Heart right ventricle (tissue), 16 donors: ENCODE data around the gene MAX. TPM values are rescaled to one million over a fixed set of nuclear protein-coding genes. Genes with fewer than 3 reads are reported as not detected.

Experiments
- ATAC-seq, 8 donors: fragments of 200-7000 bp; cut with Tn5 transposase; one replicate each; pipeline ENCODE4 v1.9.1; 2020; ENCODE audit warnings: mild to moderate bottlenecking in 8 of 8, moderate library complexity in 8 of 8, moderate number of reproducible peaks in 1 of 8
- DNase-seq, 2 donors: peaks; one replicate each; pipeline ENCODE4 v3.0.0-alpha.2; 2020
- H3K27ac ChIP-seq, 10 donors: fragments of 200-600 bp; sonication (generic) in 2 of 10; one replicate each; pipeline versions ENCODE4 v1.5.0 to v1.8.0; 2020 to 2022; ENCODE audit warnings: mild to moderate bottlenecking in 3 of 10
- H3K27me3 ChIP-seq, 7 donors: fragments of 200-600 bp; one replicate each; pipeline ENCODE4 v1.8.0; 2021 to 2022; ENCODE audit warnings: mild to moderate bottlenecking in 2 of 7
- H3K36me3 ChIP-seq, 9 donors: fragments of 200-600 bp; sonication (generic) in 1 of 9; one replicate each; pipeline versions ENCODE4 v1.5.0 to v1.8.0; 2020 to 2022; ENCODE audit warnings: mild to moderate bottlenecking in 2 of 9
- H3K4me1 ChIP-seq, 9 donors: fragments of 200-600 bp; sonication (generic) in 1 of 9; one replicate each; pipeline versions ENCODE4 v1.5.0 to v1.8.0; 2020 to 2022; ENCODE audit warnings: mild to moderate bottlenecking in 4 of 9
- H3K4me3 ChIP-seq, 10 donors: fragments of 200-600 bp; sonication (generic) in 2 of 10; one replicate each; pipeline versions ENCODE4 v1.5.0 to v1.8.0; 2020 to 2022; ENCODE audit warnings: mild to moderate bottlenecking in 7 of 10, moderate library complexity in 2 of 10
- H3K9me3 ChIP-seq, 11 donors: fragments of 200-600 bp in 10 of 11; sonication (generic) in 2 of 11; one replicate each; pipeline versions ENCODE4 v1.5.0 to v1.8.0; 2013 to 2022; ENCODE audit warnings: mild to moderate bottlenecking in 2 of 11, control low read depth in 1 of 11, moderate library complexity in 1 of 11
- WGBS, 2 donors: extraction: QIAGEN DNeasy Blood & Tissue Kit; methylation state at CpG; one replicate each; pipeline ENCODE4 v1.1.7; 2013; ENCODE audit warnings: inconsistent platforms in 1 of 2; 5-methylcytosine and 5-hydroxymethylcytosine counted together
- intact Hi-C, 10 donors: fragments of 100-400 bp; cut with DNase I; formaldehyde crosslinking; loops; one replicate each; pipeline versions ENCODE4 v1.11.1 to v1.14.2; 2022
- polyA plus RNA-seq, 2 donors: library from polyadenylated mRNA; stranded (reverse); fragments of 200-250 nt; gene quantifications; one replicate each; pipeline ENCODE4 v1.2.3, GENCODE V29; 2013
- total RNA-seq, 10 donors: library from RNA; stranded (reverse); fragmentation: NEBNext Ultra II Directional in 3 of 10; extraction: Animal tissue kit (Norgen Biotek cat#: 25700) in 3 of 10; gene quantifications; one replicate each; pipeline versions ENCODE4 v1.2.1 to v1.2.4, GENCODE V29; 2021 to 2023
- TF ChIP-seq, protein P1 (sequence below), 9 donors: fragments of 200-600 bp; sonication (generic) in 2 of 9; IDR thresholded peaks; one replicate each; pipeline versions ENCODE4 v1.5.0 to v1.8.0; 2021 to 2022; ENCODE audit warnings: antibody characterized with exemption in 9 of 9, mild to moderate bottlenecking in 5 of 9, moderate library complexity in 1 of 9
- donor health status: Arrhythmogenic right ventricular cardiomyopathy.
- donor health status: ischemic (EF 13 %, LVEDD 7.1; RV severe dilation, severe dysfunction).
- donor health status: healthy with polysubstance abuse.
- donor health status: DM: no; HTN: yes; CAD: no.
- donor health status: DM: no; HTN: no; CAD: no.
- donor health status: ischemic (EF 25% LVEDD 6.9; RV normal size, moderate dysfunction).
- donor health status: ischemic (EF 25% LVEDD 5.7; RV mildly dilated, moderate dysfunction).
- donor health status: healthy.
- donor health status: DM: yes; HTN: yes; CAD: no.
- donor health status: Ischemic cardiomyopathy.
- donor health status: ischemic (EF 35%, LVEDD 5.7; RV mildly dilated, moderate dysfunction).
- donor health status: nonischemic (EF 11% LVEDD 7.7; RV severe dilation, severe dysfunction).
- donor health status: DM: yes; HTN: yes; CAD: no.
- donor health status: PGD.
- donor health status: ischemic (EF 29% LVEDD 5.4; RV normal size, mild dysfunction).
- donor health status: nonischemic (EF 23%, LVEDD 6.1; RV moderate dilation, normal function).

MAX gene
- total and polyA plus RNA-seq, 12 donors = 35.7 to 95.7 (median 69.8) TPM

- no peak for DNase-seq
- peaks cover 0 to 31% (median 0%) of the 10 kb centered on the region in 9 donors for H3K36me3 ChIP-seq
- peak overlapping the region in 9 of 10 donors; percentile 52 to 98 (median 93) for H3K27ac ChIP-seq
- intact Hi-C loops = loop anchor here in 3 of 10 donors (5.0 kb wide), 3 partner anchors 114 to 311 kb away; partner anchors contain the start of genes FNTB (in 2 of the 3), CHURC1 (in 1 of the 3) and FUT8 (in 1 of the 3)
- no peaks in the 10 kb centered on the region for H3K27me3 ChIP-seq
- peak overlapping the region; percentile 51 to 98 (median 93) for H3K4me3 ChIP-seq
- TF ChIP-seq, protein P1, sequence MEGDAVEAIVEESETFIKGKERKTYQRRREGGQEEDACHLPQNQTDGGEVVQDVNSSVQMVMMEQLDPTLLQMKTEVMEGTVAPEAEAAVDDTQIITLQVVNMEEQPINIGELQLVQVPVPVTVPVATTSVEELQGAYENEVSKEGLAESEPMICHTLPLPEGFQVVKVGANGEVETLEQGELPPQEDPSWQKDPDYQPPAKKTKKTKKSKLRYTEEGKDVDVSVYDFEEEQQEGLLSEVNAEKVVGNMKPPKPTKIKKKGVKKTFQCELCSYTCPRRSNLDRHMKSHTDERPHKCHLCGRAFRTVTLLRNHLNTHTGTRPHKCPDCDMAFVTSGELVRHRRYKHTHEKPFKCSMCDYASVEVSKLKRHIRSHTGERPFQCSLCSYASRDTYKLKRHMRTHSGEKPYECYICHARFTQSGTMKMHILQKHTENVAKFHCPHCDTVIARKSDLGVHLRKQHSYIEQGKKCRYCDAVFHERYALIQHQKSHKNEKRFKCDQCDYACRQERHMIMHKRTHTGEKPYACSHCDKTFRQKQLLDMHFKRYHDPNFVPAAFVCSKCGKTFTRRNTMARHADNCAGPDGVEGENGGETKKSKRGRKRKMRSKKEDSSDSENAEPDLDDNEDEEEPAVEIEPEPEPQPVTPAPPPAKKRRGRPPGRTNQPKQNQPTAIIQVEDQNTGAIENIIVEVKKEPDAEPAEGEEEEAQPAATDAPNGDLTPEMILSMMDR (IDR thresholded peaks at IDR 0.05) = no peak
- 21 to 24% methylated on average over 6 of the region's 6 CpGs for WGBS, 2 donors
- no peak for ATAC-seq
- H3K9me3 ChIP-seq = no peaks in the 10 kb centered on the region
- H3K4me1 ChIP-seq = peaks cover 22 to 61% (median 55%) of the 10 kb centered on the region in 9 donors
These were observed 1.3 kb downstream of the MAX start for GRCh38 chr14:65100922-65101541.

DNA sequence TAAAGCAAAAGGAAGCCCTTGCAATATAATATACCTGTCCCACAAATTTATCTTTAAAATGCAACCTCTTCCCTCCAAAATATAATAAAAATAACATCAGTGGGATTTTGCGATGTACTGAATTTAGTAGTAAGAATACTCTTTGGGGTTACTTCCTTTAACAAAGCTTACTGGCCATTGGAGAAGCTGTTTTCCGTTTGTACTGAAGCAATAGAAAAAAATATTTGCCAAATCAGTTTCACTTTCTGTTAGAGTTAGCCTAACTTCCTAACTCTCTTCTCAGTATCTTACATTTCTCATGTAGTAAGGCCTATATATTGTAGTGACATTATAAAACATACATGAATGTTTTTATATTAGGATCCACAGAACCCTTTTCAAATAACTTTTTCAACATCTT lies 3.7 kb downstream of the MAX start:
- Histone ChIP-seq H3K27me3 (no peaks in the 10 kb centered on the region), H3K4me3 (peak overlapping the region in 6 of 10 donors; percentile 2 to 42 (median 28)), H3K36me3 (peaks cover 0 to 56% (median 2%) of the 10 kb centered on the region in 9 donors), H3K27ac (peak overlapping the region in 9 of 10 donors; percentile 7 to 98 (median 61)), H3K4me1 (peaks cover 25 to 86% (median 79%) of the 10 kb centered on the region in 9 donors), H3K9me3 (no peaks in the 10 kb centered on the region)
- ATAC-seq (no peak), DNase-seq (no peak)
- intact Hi-C loops = loop anchor here in 2 of 10 donors (2.0 to 10.0 kb wide), 2 partner anchors 112 to 114 kb away; partner anchors contain the start of gene FNTB (in 2 of the 2)
- WGBS, 2 donors = 22 to 38% methylated on average over 2 of the region's 2 CpGs
- TF ChIP-seq, protein P1 (IDR thresholded peaks at IDR 0.05) = no peak

- peak in 1 of 2 donors; percentile 31 for DNase-seq
- no peak overlapping the region for H3K4me3 ChIP-seq
- WGBS, 2 donors = 55 to 66% methylated on average over 6 of the region's 6 CpGs
These were observed 5.8 kb downstream of the MAX start for GRCh38 chr14:65096323-65097089.

More at GRCh38 chr14:65096323-65097089, 5.8 kb downstream of the MAX start:
- peak overlapping the region in 9 of 10 donors; percentile 35 to 79 (median 56) for H3K27ac ChIP-seq
- TF ChIP-seq, protein P1 (IDR thresholded peaks at IDR 0.05) = no peak
- no peaks in the 10 kb centered on the region for H3K27me3 ChIP-seq
- ATAC-seq = peak in 3 of 8 donors; percentile 15 to 38 (median 16)
- peaks cover 28 to 100% (median 93%) of the 10 kb centered on the region in 9 donors for H3K4me1 ChIP-seq
- intact Hi-C loops = loop anchor here in 1 of 10 donors (10.0 kb wide), 1 partner anchor 112 kb away; the partner anchor contains the start of gene FNTB
- H3K9me3 ChIP-seq = no peaks in the 10 kb centered on the region
- H3K36me3 ChIP-seq = peaks cover 0 to 77% (median 18%) of the 10 kb centered on the region in 9 donors
